ENCODE results near the gene SYT13. TPM values are rescaled to one million over a fixed set of nuclear protein-coding genes. Genes with fewer than 3 reads are reported as not detected.

The SYT13 gene
- total and polyA plus RNA-seq, 2 donors (not counting 3 experiments of a cell fraction or from before 2014, with no cell fraction given): not detected

GRCh38 chr11:45262900-45263299, 23.2 kb downstream of the SYT13 start:
- no peaks in the 10 kb centered on the region for H3K79me2 ChIP-seq (ENCODE audit: control insufficient read depth, insufficient read depth, low read length)
- no peaks in the 10 kb centered on the region for H3K36me3 ChIP-seq (ENCODE audit: control insufficient read depth in 2 of 2, extremely low read depth in 1 of 2, insufficient read depth in 2 of 2, low read length in 2 of 2)
- no peak overlapping the region for H3K9ac ChIP-seq (replicated peaks; ENCODE audit: extremely low read depth, insufficient read depth, low read length)
- dilution Hi-C loops (cut with MboI; ENCODE audit: extremely low pct_ligation_motif_present, low sequenced_read_pairs): no loop called here
- peaks cover 3% of the 10 kb centered on the region for H3K4me1 ChIP-seq (ENCODE audit: control insufficient read depth, extremely low read depth, insufficient read depth, low read length)
- H3K9me1 ChIP-seq (replicated peaks; ENCODE audit: control insufficient read depth, extremely low read depth, insufficient read depth, low read length): no peaks in the 10 kb centered on the region
- no peak overlapping the region for H3K27ac ChIP-seq (ENCODE audit: insufficient read depth, low read depth, low read length)
- FAIRE-seq (no peak), DNase-seq (ENCODE audit: low read depth, low spot score) (no peak)
- TF ChIP-seq GATA2 (IDR thresholded peaks at IDR 0.05; ENCODE audit: insufficient read depth, insufficient read length, low read depth, low read length) (no peak), JUN (IDR thresholded peaks at IDR 0.05; ENCODE audit: borderline replicate concordance, insufficient read depth, insufficient read length, low read depth) (no peak), MYC (IDR thresholded peaks at IDR 0.05; ENCODE audit: low read depth, low read length) (no peak), EZH2 (IDR thresholded peaks at IDR 0.05; ENCODE audit: borderline replicate concordance, low read depth, low read length, severe bottlenecking) (no peak), POLR2AphosphoS5 (IDR thresholded peaks at IDR 0.05; ENCODE audit: insufficient read depth, low read depth, low read length) (no peak), FOS (IDR thresholded peaks at IDR 0.05; ENCODE audit: borderline replicate concordance, insufficient read depth, low read length) (no peak), MAX (IDR thresholded peaks at IDR 0.05; ENCODE audit: insufficient read depth, insufficient read length) (no peak), POLR2A (IDR thresholded peaks at IDR 0.05; ENCODE audit: low read depth, low read length) (no peak)
- TF ChIP-seq, protein P1, sequence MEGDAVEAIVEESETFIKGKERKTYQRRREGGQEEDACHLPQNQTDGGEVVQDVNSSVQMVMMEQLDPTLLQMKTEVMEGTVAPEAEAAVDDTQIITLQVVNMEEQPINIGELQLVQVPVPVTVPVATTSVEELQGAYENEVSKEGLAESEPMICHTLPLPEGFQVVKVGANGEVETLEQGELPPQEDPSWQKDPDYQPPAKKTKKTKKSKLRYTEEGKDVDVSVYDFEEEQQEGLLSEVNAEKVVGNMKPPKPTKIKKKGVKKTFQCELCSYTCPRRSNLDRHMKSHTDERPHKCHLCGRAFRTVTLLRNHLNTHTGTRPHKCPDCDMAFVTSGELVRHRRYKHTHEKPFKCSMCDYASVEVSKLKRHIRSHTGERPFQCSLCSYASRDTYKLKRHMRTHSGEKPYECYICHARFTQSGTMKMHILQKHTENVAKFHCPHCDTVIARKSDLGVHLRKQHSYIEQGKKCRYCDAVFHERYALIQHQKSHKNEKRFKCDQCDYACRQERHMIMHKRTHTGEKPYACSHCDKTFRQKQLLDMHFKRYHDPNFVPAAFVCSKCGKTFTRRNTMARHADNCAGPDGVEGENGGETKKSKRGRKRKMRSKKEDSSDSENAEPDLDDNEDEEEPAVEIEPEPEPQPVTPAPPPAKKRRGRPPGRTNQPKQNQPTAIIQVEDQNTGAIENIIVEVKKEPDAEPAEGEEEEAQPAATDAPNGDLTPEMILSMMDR (IDR thresholded peaks at IDR 0.05; ENCODE audit: extremely low read depth in 1 of 2, insufficient read depth in 1 of 2, low read depth in 1 of 2, low read length in 2 of 2): no peak
- no peak overlapping the region for H3K4me2 ChIP-seq (ENCODE audit: insufficient read depth, low read length)
- no peaks in the 10 kb centered on the region for H4K20me1 ChIP-seq (replicated peaks; ENCODE audit: control insufficient read depth, extremely low read depth, insufficient read depth, low read length)
- H3K4me3 ChIP-seq (replicated peaks in 1 of 3; ENCODE audit: insufficient read depth in 1 of 3, low read depth in 1 of 3, low read length in 3 of 3): no peak overlapping the region
- no peaks in the 10 kb centered on the region for H3K27me3 ChIP-seq (ENCODE audit: control insufficient read depth in 2 of 2, insufficient read depth in 2 of 2, low read length in 2 of 2)
- no peaks in the 10 kb centered on the region for H3K9me3 ChIP-seq (replicated peaks; ENCODE audit: control insufficient read depth, insufficient read depth, low read length)
- BruUV-seq (replicated peaks): no TSS peak
- POLR2A ChIA-PET: no interaction called here
- CTCF ChIA-PET: no interaction called here
- intact Hi-C loops (cut with micrococcal nuclease): no loop called here
- no peak overlapping the region for H2AFZ ChIP-seq (ENCODE audit: low read depth, low read length)
